A549 treated with AZD9567 at 1 μM for 4 hours (cell line): ENCODE results near the gene CD84. TPM values are rescaled to one million over a fixed set of nuclear protein-coding genes. Genes with fewer than 3 reads are reported as not detected.

Experiments used
- total RNA-seq: library from RNA; stranded (reverse); fragments of 200-300 nt; extraction: Qiagen RNA extraction; gene quantifications from 5 replicates; pipeline ENCODE4 v1.2.3, GENCODE V29; 2022; ENCODE audit not compliant: insufficient read depth

Gene CD84
- total RNA-seq, result not detected in 5 replicates

GRCh38 chr1:160579216-160579701 lies at the start of gene CD84:
Gene CD84, minus strand, starts transcription at chr1:160579496. Its CDS starts 59 bp downstream, at chr1:160579437.

GRCh38 chr1:160522622-160523345 lies 56.5 kb downstream of the CD84 start, which contains the start of gene SLAMF6:
Gene SLAMF6, minus strand, starts transcription at chr1:160523255. Its CDS starts 63 bp downstream, at chr1:160523192.

Other genes with a start within 250 kb of the CD84 start
- 78.7 to 86.5 TPM (median 79.8 TPM) in 5 replicates for gene COPA, start 236.2 kb downstream of the CD84 start, total RNA-seq
- 42.2 to 55.3 TPM (median 45.3 TPM) in 5 replicates for gene NCSTN, start 236.1 kb downstream of the CD84 start, total RNA-seq
- 0.39 to 0.85 TPM (median 0.50 TPM) in 4 of 5 replicates, not detected in the other for gene NHLH1, start 212.4 kb downstream of the CD84 start, total RNA-seq
- 0.45 to 0.94 TPM (median 0.55 TPM) in 5 replicates for gene VANGL2, start 178.9 kb downstream of the CD84 start, total RNA-seq
- gene SLAMF6, start 56.2 kb downstream of the CD84 start, total RNA-seq, result not detected in 5 replicates
- not detected in 5 replicates for gene SLAMF1, start 67.5 kb upstream of the CD84 start, total RNA-seq
- not detected in 5 replicates for gene CD48, start 132.3 kb upstream of the CD84 start, total RNA-seq
- gene SLAMF7, start 159.8 kb upstream of the CD84 start, total RNA-seq, result 1.2 to 3.1 TPM (median 1.8 TPM) in 5 replicates
- gene LY9, start 216.7 kb upstream of the CD84 start, total RNA-seq, result 0.06 to 0.13 TPM (median 0.10 TPM) in 4 of 5 replicates, not detected in the other